ENCODE measurements around the gene TMEM45A.

- TF ChIP-seq CTCF (conservative IDR thresholded peaks at IDR 0.05; ENCODE audit: low read length) (no peak), EZH2phosphoT487 (IDR thresholded peaks at IDR 0.05; ENCODE audit: borderline replicate concordance, low read depth, low read length) (no peak)
These were observed 40.8 kb downstream of the TMEM45A start for GRCh38 chr3:100533176-100533575.

All from OCI-LY7 (cell line).